ENCODE results near the gene MAST2.

MAST2 gene

DNA sequence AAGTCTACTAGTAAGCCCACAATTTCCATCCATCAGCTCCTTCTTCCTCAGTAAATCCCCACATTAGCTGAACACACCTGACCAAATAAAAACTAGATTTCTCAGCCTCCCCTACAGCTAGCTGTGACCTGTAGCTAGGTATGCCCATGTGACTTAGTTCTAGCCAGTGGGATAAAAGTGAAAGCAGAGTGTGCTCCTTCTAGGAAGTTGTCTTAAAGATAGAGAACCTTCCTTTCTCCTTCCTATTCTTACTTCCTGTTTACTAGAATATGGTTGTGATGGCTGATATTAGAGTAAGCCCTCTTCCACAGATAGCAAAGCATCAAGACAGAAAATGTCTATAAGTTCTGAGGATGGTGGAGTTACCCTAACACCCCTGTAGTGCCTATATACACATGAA lies 262.0 kb downstream of the MAST2 start:
- no peak for DNase-seq (ENCODE audit: low spot score)

DNA sequence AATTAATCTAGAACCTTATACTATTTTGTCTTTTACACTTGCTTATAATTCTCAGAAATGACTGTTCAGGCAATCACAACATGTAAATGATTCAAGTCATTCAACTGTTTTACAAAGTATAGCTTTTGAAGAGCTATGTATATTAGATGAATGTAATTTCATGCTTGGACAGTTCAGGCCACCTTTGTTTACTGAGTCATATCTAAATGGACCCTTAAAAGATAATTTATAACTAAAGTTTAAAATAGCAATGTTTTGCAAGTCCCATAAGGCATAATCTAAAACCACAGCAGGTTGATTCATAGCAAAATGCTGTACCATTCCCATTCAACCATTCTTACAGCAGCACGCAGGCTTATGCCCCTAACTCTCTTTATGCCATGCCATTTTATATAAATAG lies 264.2 kb downstream of the MAST2 start:
- DNase-seq (ENCODE audit: low spot score) = no peak

- DNase-seq (ENCODE audit: low spot score) = no peak
These were observed 265.1 kb downstream of the MAST2 start for GRCh38 chr1:46068525-46068924.

DNA sequence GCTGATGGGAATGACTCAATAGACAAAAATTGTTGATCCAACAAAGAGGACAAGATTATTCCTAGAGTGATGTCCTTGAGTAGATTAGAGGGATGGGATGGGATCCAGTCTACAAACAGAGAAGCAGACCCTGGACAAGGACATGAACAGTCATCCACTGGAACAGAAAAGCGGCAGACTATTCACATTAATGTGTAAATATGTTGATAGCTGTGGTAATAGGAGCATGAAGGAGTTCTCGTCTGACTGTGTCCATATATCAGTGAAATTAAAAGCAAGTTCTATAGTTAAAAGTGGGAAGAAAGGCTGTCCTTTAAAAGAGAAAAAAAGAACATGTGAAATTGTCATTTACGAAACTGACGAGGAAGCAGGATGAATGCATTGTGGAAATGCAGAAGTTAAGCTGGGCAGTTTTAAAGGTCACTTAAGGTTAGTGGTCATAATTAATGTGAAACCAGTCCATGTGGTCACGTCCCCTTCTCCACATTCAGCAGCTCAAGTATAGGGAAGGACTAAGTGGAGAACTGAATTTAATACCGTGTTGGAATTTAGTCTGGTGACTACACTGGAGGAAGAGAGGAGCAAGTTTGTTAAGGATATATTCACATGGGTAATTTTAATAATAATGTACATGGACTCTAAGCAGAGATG lies 266.9 kb downstream of the MAST2 start:
- DNase-seq (ENCODE audit: low spot score) = no peak

DNA sequence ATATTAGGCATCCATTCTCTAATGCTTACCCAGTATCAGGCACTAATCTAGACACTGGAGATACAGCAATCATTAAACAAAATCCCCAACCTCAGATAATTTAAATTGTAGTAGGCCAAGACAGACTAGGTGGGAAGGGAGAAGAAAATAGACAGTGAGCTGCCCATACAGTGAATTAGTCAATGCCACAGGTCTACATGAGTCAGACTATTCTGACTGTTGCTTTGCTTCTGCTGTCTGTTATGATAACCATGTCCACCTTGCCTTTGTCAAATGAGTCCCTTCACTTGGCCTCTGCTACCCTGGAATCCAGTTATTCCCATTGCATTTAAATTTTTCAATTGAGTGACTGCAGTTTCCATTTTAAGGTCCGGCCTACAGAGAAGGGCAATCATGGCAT lies 269.6 kb downstream of the MAST2 start:
- DNase-seq (ENCODE audit: low spot score) = no peak

GRCh38 chr1:46076343-46076742 lies 272.9 kb downstream of the MAST2 start:
- no peak for DNase-seq (ENCODE audit: low spot score)

- no peak for DNase-seq (ENCODE audit: low spot score)
These were observed 274.2 kb downstream of the MAST2 start for GRCh38 chr1:46077644-46078043.

DNA sequence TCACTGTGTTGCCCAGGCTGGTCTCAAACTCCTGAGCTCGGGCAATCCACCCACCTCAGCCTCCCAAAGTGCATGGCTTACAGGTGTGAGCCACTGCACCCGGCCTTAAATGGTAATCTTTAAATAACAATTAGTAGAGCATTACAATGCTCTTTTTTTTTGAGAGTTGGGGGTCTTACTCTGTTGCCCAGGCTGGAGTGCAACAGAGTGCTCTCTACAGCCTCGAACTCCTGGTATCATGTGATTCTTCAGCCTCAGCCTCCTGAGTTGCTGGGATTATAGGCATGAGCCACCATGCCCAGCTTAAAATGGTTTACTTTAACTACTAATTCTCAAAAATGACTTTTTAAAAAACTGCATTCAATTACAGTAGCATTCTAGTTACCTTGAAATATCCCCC lies 276.8 kb downstream of the MAST2 start:
- DNase-seq (ENCODE audit: low spot score) = no peak

- DNase-seq (ENCODE audit: low spot score) = no peak
These were observed 277.8 kb downstream of the MAST2 start for GRCh38 chr1:46081206-46081605.

DNA sequence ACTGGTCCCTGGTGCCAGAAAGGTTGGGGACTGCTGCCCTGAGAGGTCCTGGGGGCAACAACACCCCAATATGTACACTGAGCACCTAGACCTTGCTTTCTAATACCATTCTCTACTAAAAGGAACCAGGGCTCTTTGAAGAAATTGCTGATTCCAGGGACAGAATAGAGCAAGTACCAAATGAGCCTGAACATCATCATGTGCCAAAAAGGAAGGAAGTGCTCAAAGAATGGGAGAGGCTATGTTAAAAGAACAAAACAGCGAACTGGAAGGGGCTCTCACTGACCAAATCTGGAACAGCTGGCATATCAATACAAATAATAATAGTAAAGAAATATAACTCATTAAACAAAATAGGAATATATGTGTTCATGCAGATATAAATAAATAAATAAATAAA lies 278.2 kb downstream of the MAST2 start:
- DNase-seq (ENCODE audit: low spot score) = no peak

- DNase-seq (ENCODE audit: low spot score) = no peak
These were observed 280.2 kb downstream of the MAST2 start for GRCh38 chr1:46083579-46083978.

DNA sequence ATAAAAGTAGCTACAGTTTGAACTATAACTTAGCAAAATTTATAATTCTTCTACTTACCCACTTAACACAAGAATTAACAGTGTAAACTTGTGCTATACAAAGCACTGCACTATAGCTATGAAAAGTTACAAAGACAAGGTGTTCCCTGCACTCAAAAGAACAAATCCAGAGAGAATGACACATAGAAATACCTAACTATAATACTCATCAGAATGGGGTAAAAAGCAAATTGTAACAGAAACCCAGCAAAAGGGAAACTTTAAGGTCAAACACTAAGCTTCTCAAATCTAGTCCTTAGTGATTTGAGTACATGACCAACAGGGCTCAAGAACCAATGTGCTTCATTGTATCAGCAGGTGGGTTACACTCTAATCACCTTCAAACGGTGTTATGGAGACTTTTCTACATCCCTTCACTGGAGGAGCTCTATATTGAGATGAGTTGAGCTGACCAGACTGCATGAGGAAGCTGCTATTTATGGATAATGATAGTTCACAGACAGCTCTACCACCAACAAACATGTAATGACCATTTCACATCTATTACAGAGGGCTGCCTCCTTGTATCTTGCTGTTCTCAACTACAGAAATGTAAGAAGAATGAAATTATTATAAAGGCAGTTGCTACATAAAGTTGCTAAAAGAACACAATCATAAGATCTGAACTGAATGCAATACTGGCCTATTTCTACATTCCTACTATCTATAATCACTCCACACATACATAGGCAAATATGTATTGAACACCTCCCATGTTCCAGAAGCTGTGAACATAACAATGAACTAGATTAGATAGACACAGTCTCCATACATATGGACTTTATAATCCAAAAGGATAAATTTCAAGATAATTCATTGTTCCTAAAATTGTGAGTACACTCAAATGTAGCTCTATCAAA lies 281.4 kb downstream of the MAST2 start:
- no peak for DNase-seq (ENCODE audit: low spot score)

Measured in SW480 (cell line).